Inferior parietal cortex (tissue), 1 donor: ENCODE measurements around the gene GTF3C6.
"Not testable (repeated sequence)": the region's sequence is repeated elsewhere in the genome, so short reads cannot be mapped to it uniquely, and the experiment has no call there.

Experiments
- DNase-seq: peaks from one replicate; pipeline ENCODE4 v3.0.0-alpha.2; 2016; ENCODE audit errors: extremely low spot score

GTF3C6 gene

GRCh38 chr6:110979565-110980101, 21.1 kb downstream of the GTF3C6 start:
- no peak for DNase-seq

- DNase-seq = no peak
Observed at GRCh38 chr6:110980227-110980626, 21.7 kb downstream of the GTF3C6 start.

- DNase-seq = no peak
Observed at GRCh38 chr6:110980648-110981047, 22.1 kb downstream of the GTF3C6 start.

GRCh38 chr6:110981202-110981600, 22.7 kb downstream of the GTF3C6 start:
- DNase-seq = no peak

GRCh38 chr6:110990840-110991576, 32.5 kb downstream of the GTF3C6 start:
- no peak for DNase-seq

GRCh38 chr6:110996691-110997090, 38.2 kb downstream of the GTF3C6 start:
- DNase-seq = no peak

- DNase-seq = peak; percentile 61
Observed at GRCh38 chr6:110999634-111000270, 41.2 kb downstream of the GTF3C6 start.

- DNase-seq = no peak
Observed at GRCh38 chr6:111002350-111002749, 43.8 kb downstream of the GTF3C6 start.

GRCh38 chr6:111011360-111012142, 53.0 kb downstream of the GTF3C6 start:
- peak; percentile 76 for DNase-seq

- DNase-seq = no peak
Observed at GRCh38 chr6:111012143-111012452, 53.6 kb downstream of the GTF3C6 start.

- DNase-seq = not testable (repeated sequence)
Observed at GRCh38 chr6:111012520-111012919, 54.0 kb downstream of the GTF3C6 start.

- DNase-seq = no peak
Observed at GRCh38 chr6:111013144-111013915, 54.8 kb downstream of the GTF3C6 start.

- no peak for DNase-seq
Observed at GRCh38 chr6:111015389-111016124, 57.1 kb downstream of the GTF3C6 start.

GRCh38 chr6:111017241-111017640, 58.7 kb downstream of the GTF3C6 start:
- DNase-seq = not testable (repeated sequence)
